CD8-positive, alpha-beta memory T cell (primary cell): ENCODE measurements around the gene PNCK. TPM values are rescaled to one million over a fixed set of nuclear protein-coding genes. Genes with fewer than 3 reads are reported as not detected.
"Not testable (repeated sequence)": the region's sequence is repeated elsewhere in the genome, so short reads cannot be mapped to it uniquely, and the experiment has no call there.

ENCODE experiments used
- CTCF ChIA-PET: fragments of 350-600 bp; sonication (Branson Sonifier 250); formaldehyde crosslinking; loops from one replicate; lab custom pipeline; 2021; ENCODE audit warnings: antibody characterized with exemption; lab: Charles Lee
- POLR2A ChIA-PET: fragments of 350-600 bp; sonication (Branson Sonifier 250); formaldehyde crosslinking; loops from one replicate; lab custom pipeline; 2021; ENCODE audit warnings: antibody characterized with exemption; lab: Charles Lee
- DNase-seq, 5 donors: peaks; one replicate each; pipeline versions ENCODE4 v3.0.0 to v3.0.0-alpha.2; 2020 to 2022; ENCODE audit warnings: mixed read lengths in 1 of 5
- H3K27ac ChIP-seq: one replicate; pipeline ENCODE4 v1.7.0; 2013; ENCODE audit warnings: low read depth, mild to moderate bottlenecking, low read length, moderate library complexity
- H3K27me3 ChIP-seq: 2 replicates; pipeline ENCODE4 v1.7.0; 2013; ENCODE audit warnings: low read length, mild to moderate bottlenecking; ENCODE audit not compliant: insufficient read depth, poor library complexity, severe bottlenecking
- H3K36me3 ChIP-seq: 2 replicates; pipeline ENCODE4 v1.7.0; 2013; ENCODE audit warnings: mild to moderate bottlenecking, low read length, moderate library complexity; ENCODE audit not compliant: insufficient read depth
- H3K4me1 ChIP-seq: 2 replicates; pipeline ENCODE4 v1.7.0; 2013; ENCODE audit warnings: mild to moderate bottlenecking, low read length, moderate library complexity; ENCODE audit not compliant: insufficient read depth
- H3K4me3 ChIP-seq: 2 replicates; pipeline ENCODE4 v1.7.0; 2013; ENCODE audit warnings: mild to moderate bottlenecking, low read length
- H3K9me3 ChIP-seq: 2 replicates; pipeline ENCODE4 v1.7.0; 2013; ENCODE audit warnings: mild to moderate bottlenecking, low read length
- H3K27ac Mint-ChIP-seq, 8 donors: one replicate each; pipeline ENCODE4 v1.8.0; 2020 to 2021; ENCODE audit warnings: mixed read lengths in 8 of 8, mild to moderate bottlenecking in 6 of 8, inconsistent platforms in 3 of 8, moderate library complexity in 3 of 8
- H3K27me3 Mint-ChIP-seq, 2 donors: one replicate each; pipeline ENCODE4 v1.8.0; 2020 to 2021; ENCODE audit warnings: mixed read lengths in 2 of 2, mild to moderate bottlenecking in 1 of 2, moderate library complexity in 1 of 2
- H3K36me3 Mint-ChIP-seq, 3 donors: one replicate each; pipeline ENCODE4 v1.8.0; 2020 to 2021; ENCODE audit warnings: mixed read lengths in 3 of 3, inconsistent platforms in 1 of 3, mild to moderate bottlenecking in 1 of 3
- H3K4me1 Mint-ChIP-seq, 3 donors: one replicate each; pipeline ENCODE4 v1.8.0; 2020 to 2021; ENCODE audit warnings: mixed read lengths in 3 of 3, inconsistent platforms in 1 of 3, mild to moderate bottlenecking in 1 of 3
- H3K4me3 Mint-ChIP-seq, 7 donors: one replicate each; pipeline ENCODE4 v1.8.0; 2020 to 2021; ENCODE audit warnings: mixed read lengths in 7 of 7, mild to moderate bottlenecking in 6 of 7, moderate library complexity in 4 of 7, inconsistent platforms in 2 of 7
- H3K9me3 Mint-ChIP-seq, 5 donors: one replicate each; pipeline ENCODE4 v1.8.0; 2020 to 2022; ENCODE audit warnings: mixed read lengths in 5 of 5, mild to moderate bottlenecking in 3 of 5, moderate library complexity in 2 of 5, inconsistent platforms in 1 of 5
- polyA plus RNA-seq: library from polyadenylated mRNA; unstranded; fragments of 300-500 nt; fragmentation: Illumina TruSeq; gene quantifications from one replicate; pipeline ENCODE4 v1.2.3, GENCODE V29; 2021
- total RNA-seq, 2 experiments: library from RNA; stranded (reverse); gene quantifications; one replicate each; pipeline ENCODE4 v1.2.3, GENCODE V29; 2021

PNCK gene
- total and polyA plus RNA-seq, 3 experiments from 2014 or later = not detected

DNA sequence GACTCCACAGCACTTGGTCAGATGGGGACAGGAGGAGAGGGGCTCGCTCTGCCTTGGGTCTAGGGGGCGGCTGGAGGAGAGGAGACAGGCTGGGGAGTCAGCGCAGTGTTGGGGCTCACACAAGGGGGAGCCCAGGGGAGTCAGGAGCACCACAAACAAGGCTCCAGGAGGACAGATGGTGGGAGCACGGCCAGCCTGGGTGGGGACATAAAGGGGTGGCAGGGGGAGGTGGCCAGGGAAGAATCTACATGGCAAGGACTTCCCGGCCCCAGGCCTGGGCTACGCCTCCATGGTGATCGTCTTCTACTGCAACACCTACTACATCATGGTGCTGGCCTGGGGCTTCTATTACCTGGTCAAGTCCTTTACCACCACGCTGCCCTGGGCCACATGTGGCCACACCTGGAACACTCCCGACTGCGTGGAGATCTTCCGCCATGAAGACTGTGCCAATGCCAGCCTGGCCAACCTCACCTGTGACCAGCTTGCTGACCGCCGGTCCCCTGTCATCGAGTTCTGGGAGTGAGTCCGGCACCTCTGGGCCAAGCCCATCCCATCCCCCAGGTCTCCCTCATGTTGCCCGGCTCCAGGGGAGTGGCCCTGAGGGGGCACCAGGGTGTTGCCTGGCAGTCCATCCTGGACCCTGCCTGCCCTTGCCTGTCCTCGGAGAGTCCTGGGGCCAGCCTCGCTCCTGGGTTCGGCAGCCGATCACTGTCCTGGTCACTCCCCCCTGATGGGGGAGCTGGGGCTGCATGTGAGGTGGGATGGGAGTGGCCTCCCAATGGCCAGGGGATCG lies 17.6 kb upstream of the PNCK start:
- H3K4me1 ChIP-seq, POLR2A ChIA-PET, H3K36me3 ChIP-seq, CTCF ChIA-PET, H3K9me3 ChIP-seq, H3K27me3 ChIP-seq, H3K9me3 Mint-ChIP-seq, H3K4me3 ChIP-seq, H3K27ac ChIP-seq, H3K27ac Mint-ChIP-seq, DNase-seq, H3K27me3 Mint-ChIP-seq, H3K4me1 Mint-ChIP-seq, H3K36me3 Mint-ChIP-seq: not testable (repeated sequence)
- H3K4me3 Mint-ChIP-seq = peak overlapping the region in 1 of 7 donors; percentile 51

DNA sequence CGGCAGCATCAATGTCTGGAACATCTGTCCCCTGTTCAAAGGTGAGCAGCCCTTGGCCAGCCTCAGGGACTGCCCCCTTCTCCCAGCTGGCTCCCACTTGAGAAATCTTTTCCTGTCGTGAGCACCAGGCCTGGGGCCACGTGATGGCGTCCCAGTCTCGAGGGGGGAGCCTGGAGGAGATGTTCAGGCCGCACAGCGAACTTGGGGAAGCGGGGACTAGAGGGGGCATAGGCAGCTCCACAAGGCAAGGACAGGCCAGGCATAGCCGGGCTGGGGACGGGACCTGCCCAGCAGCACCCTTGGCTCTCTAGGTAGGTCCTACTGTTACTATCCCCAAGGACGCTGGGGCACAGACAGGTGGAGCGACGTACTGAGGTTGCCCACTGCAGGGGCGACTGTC lies 16.9 kb upstream of the PNCK start:
- CTCF ChIA-PET = no interaction called here
- H3K27me3 Mint-ChIP-seq = peaks cover 0 to 5% of the 10 kb centered on the region in 2 donors
- no peaks in the 10 kb centered on the region for H3K9me3 ChIP-seq
- POLR2A ChIA-PET = no interaction called here
- no peaks in the 10 kb centered on the region for H3K36me3 ChIP-seq
- no peaks in the 10 kb centered on the region for H3K27me3 ChIP-seq
- no peak for DNase-seq
- H3K4me3 Mint-ChIP-seq = peak overlapping the region in 3 of 7 donors; percentile 37 to 55 (median 38)
- H3K4me3 ChIP-seq = no peak overlapping the region
- peaks cover 0 to 2% (median 0%) of the 10 kb centered on the region in 3 donors for H3K36me3 Mint-ChIP-seq
- no peak overlapping the region for H3K27ac Mint-ChIP-seq
- H3K9me3 Mint-ChIP-seq = no peaks in the 10 kb centered on the region
- peak overlapping the region; percentile 31 for H3K27ac ChIP-seq
- H3K4me1 ChIP-seq = no peaks in the 10 kb centered on the region
- no peaks in the 10 kb centered on the region for H3K4me1 Mint-ChIP-seq

DNA sequence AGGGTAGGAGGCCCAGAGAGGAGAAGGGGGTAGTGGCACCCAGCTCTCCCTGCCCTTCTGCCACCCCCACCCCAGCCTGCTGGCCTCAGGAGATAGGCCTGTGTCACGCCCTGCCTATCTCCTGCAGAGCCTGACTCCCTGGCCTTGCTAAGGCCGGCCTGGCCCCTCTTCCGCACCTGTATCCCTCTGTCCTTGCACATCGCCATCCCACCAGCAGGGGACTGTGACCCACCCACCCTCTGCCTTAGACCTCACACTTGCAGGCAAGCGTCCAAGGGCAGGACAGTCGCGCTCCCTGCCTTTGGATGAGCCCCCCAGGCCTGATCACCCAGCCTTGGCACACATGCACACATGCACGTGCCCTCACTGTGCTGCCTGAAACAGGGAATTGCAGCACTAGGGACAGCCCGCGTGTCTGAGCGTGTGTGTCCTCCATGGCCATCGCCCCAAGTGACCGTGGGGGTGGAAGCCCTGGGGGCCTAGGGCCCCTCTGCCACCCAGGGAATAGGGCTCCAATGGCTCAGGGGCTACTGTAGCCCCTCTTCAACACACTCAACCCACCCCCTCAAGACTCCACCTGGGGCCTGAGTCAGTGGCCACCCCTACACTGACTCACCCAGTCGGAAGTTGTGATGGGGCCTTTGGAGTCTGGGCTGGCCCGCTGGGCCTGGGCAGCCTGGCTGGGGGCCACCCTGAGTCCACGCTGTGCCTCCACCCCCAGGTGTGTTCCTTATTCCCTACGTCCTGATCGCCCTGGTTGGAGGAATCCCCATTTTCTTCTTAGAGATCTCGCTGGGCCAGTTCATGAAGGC lies 16.2 kb upstream of the PNCK start:
- Histone ChIP-seq H3K9me3 (no peaks in the 10 kb centered on the region), H3K27me3 (no peaks in the 10 kb centered on the region), H3K4me1 (no peaks in the 10 kb centered on the region), H3K4me3 (no peak overlapping the region), H3K36me3 (no peaks in the 10 kb centered on the region), H3K27ac (peak overlapping the region; percentile 31)
- Mint-ChIP-seq H3K4me1 (no peaks in the 10 kb centered on the region), H3K27ac (no peak overlapping the region), H3K9me3 (no peaks in the 10 kb centered on the region), H3K27me3 (peaks cover 0 to 5% of the 10 kb centered on the region in 2 donors), H3K4me3 (peak overlapping the region in 4 of 7 donors; percentile 37 to 59 (median 41)), H3K36me3 (peaks cover 0 to 2% (median 0%) of the 10 kb centered on the region in 3 donors)
- no peak for DNase-seq
- ChIA-PET CTCF (no interaction called here), POLR2A (no interaction called here)

DNA sequence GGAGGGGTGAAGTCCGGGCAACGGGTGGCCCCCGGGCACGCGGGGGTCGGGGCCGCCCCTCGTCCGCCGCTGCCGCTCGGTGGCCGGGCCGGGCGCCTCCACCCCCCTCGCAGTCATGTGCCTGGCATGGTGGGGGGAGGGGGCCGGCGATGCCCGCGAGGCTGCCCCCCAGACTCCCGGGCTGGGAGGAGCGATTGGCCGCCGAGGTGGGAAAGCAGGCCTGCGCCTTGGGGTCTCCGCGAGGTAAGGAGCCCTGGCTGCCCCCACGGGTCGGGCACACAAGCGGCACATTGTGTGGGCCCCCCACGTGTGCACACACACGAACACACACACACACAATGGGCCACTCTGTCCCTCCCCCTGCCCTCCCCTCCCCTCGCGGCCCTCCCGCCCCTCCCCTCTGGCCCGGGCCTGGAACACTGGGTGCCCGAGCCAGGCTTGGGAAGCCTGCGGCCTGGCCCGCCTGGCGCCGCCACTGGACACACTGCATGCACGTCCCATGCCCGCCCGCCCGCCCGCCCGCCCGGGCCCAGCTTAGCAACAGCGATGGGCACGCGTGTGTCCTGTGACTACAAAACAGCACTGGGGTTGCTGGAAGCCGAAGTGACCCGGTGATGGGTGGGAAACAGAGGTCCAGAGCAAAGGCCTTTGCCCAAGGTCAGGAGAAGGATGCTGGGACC lies 15.4 kb upstream of the PNCK start:
- CTCF ChIA-PET = no interaction called here
- POLR2A ChIA-PET = no interaction called here

DNA sequence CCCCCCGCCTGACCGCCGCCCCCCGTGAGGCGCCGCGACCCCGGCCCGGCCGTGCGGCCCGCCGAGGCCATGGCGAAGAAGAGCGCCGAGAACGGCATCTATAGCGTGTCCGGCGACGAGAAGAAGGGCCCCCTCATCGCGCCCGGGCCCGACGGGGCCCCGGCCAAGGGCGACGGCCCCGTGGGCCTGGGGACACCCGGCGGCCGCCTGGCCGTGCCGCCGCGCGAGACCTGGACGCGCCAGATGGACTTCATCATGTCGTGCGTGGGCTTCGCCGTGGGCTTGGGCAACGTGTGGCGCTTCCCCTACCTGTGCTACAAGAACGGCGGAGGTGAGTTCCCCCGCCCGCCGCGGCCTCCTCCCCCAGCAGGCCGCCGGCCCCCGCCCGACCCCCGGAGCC lies 14.9 kb upstream of the PNCK start:
- no peak overlapping the region for H3K4me3 Mint-ChIP-seq
- no peaks in the 10 kb centered on the region for H3K9me3 ChIP-seq
- no peaks in the 10 kb centered on the region for H3K4me1 ChIP-seq
- no peaks in the 10 kb centered on the region for H3K36me3 Mint-ChIP-seq
- H3K9me3 Mint-ChIP-seq = no peaks in the 10 kb centered on the region
- no peaks in the 10 kb centered on the region for H3K4me1 Mint-ChIP-seq
- no peak for DNase-seq
- ChIA-PET CTCF (no interaction called here), POLR2A (no interaction called here)
- peaks cover 3 to 5% of the 10 kb centered on the region in 2 donors for H3K27me3 Mint-ChIP-seq
- no peaks in the 10 kb centered on the region for H3K36me3 ChIP-seq
- H3K4me3 ChIP-seq = no peak overlapping the region
- H3K27ac ChIP-seq = no peak overlapping the region
- no peak overlapping the region for H3K27ac Mint-ChIP-seq
- H3K27me3 ChIP-seq = no peaks in the 10 kb centered on the region

More for the DNA sequence above, 15.4 kb upstream of the PNCK start:
- Mint-ChIP-seq H3K4me3 (no peak overlapping the region), H3K4me1 (no peaks in the 10 kb centered on the region), H3K9me3 (no peaks in the 10 kb centered on the region), H3K36me3 (no peaks in the 10 kb centered on the region), H3K27ac (no peak overlapping the region), H3K27me3 (peaks cover 2 to 5% of the 10 kb centered on the region in 2 donors)
- no peak for DNase-seq
- no peaks in the 10 kb centered on the region for H3K4me1 ChIP-seq
- H3K27me3 ChIP-seq = no peaks in the 10 kb centered on the region
- H3K36me3 ChIP-seq = no peaks in the 10 kb centered on the region
- no peak overlapping the region for H3K4me3 ChIP-seq
- peak overlapping the region; percentile 31 for H3K27ac ChIP-seq
- H3K9me3 ChIP-seq = no peaks in the 10 kb centered on the region

DNA sequence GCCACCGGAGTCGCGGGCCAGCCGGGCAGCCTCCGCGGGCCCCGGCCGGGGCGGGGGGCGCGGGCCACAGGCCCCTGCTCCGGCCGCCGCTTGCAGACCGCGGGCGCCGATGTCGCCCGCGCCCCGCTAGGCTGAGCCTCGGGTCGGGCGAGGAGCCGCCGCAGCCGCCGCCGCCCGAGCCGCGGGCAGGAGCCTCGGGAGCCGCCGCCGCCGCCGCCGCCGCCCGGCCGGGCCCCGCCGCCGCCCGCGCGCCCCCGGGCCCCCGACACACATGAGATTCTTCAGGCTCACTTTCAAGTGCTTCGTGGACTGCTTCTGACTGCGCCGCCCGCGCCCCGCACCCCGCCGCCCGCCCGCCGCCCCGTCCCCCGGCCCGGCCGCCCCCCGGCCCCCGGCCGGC lies 14.5 kb upstream of the PNCK start:
- no peaks in the 10 kb centered on the region for H3K4me1 ChIP-seq
- H3K9me3 Mint-ChIP-seq = no peaks in the 10 kb centered on the region
- H3K4me3 ChIP-seq = no peak overlapping the region
- H3K27ac ChIP-seq = no peak overlapping the region
- no peaks in the 10 kb centered on the region for H3K27me3 ChIP-seq
- no peaks in the 10 kb centered on the region for H3K4me1 Mint-ChIP-seq
- POLR2A ChIA-PET = no interaction called here
- no peaks in the 10 kb centered on the region for H3K36me3 Mint-ChIP-seq
- H3K9me3 ChIP-seq = no peaks in the 10 kb centered on the region
- CTCF ChIA-PET = interaction anchor here (1.0 kb wide), 1 partner anchor 20 kb away, joined by 3 read pairs; no protein-coding TSS in a partner anchor
- H3K36me3 ChIP-seq = no peaks in the 10 kb centered on the region
- peaks cover 5% of the 10 kb centered on the region in 2 donors for H3K27me3 Mint-ChIP-seq
- no peak for DNase-seq
- no peak overlapping the region for H3K27ac Mint-ChIP-seq
- no peak overlapping the region for H3K4me3 Mint-ChIP-seq

DNA sequence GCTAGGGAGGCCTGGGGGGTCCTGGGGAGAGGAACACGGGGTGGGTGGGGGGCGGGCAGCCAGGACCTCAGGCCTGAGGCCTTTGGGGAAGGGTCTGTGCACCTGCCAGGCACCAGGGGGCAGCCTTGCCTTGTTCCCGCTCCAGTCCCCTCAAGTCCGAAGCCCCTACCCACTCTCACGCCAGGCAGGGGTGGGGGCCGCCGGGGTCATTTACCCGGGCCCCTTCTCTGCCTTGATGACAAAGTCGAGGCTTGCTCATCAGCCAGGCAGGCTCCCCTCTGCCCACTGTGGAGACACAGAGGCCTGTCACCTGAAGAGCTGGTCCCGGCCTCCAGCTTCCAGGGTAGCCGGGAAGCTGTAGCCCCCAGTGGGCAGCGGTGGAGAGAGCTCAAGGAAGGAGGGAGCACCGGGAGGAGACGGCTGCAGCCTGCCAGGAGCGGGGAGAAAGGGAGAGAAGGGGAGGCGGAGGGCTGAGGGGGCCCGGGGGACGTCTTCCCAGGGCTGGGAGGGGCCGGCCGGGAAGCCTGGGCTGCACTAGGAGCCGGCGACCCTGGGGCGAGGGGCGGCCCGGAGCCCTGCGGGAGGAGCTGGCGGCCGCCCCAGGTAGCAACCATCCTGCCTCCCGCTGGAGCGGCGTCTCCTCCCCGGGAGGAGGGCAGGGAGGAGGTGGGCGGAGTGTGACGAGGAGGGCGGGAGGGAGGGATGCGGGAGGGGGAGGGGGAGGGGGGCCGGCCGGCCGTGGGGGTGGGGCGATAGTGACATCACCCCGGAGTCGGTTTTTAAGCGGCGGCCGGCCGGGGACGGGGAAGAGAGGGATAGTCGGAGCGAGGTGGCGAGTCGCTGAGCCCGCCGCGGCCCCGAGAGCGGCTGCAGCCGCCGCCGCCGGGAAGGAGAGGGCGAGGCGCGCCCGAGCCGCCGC lies 13.8 kb upstream of the PNCK start, which contains the start of gene SLC6A8:
SLC6A8 (plus strand) TSS at position 806 of the 919 bp plus-strand sequence. CDS start 649 bp downstream, outside the sequence.
- H3K4me3 Mint-ChIP-seq = peak within 1 kb of the TSS; percentile 40 to 88 (median 71)
- no peaks in the 10 kb centered on the region for H3K4me1 Mint-ChIP-seq
- no peaks in the 10 kb centered on the region for H3K36me3 Mint-ChIP-seq
- no peaks in the 10 kb centered on the region for H3K9me3 ChIP-seq
- peaks cover 5 to 10% of the 10 kb centered on the region in 2 donors for H3K27me3 Mint-ChIP-seq
- peak within 1 kb of the TSS; percentile 54 for H3K27ac ChIP-seq
- no peaks in the 10 kb centered on the region for H3K4me1 ChIP-seq
- no peaks in the 10 kb centered on the region for H3K27me3 ChIP-seq
- H3K9me3 Mint-ChIP-seq = no peaks in the 10 kb centered on the region
- peak within 1 kb of the TSS in 2 of 8 donors; percentile 38 to 66 for H3K27ac Mint-ChIP-seq
- CTCF ChIA-PET = interaction anchor here (1.0 to 1.6 kb wide), 4 partner anchors 19 to 238 kb away, joined by 3 to 5 read pairs (median 4); no protein-coding TSS in a partner anchor
- no peak within 1 kb of the TSS for H3K4me3 ChIP-seq
- peak in 4 of 5 donors; percentile 19 to 52 (median 27) for DNase-seq
- no peaks in the 10 kb centered on the region for H3K36me3 ChIP-seq
- POLR2A ChIA-PET = no interaction called here
